GM10266 (cell line): Measurements from ENCODE around the gene CACNA1E.

Source experiments
- DNase-seq: peaks from one replicate; pipeline ENCODE4 v3.0.0; 2012; ENCODE audit errors: extremely low spot score
- CTCF ChIP-seq: IDR thresholded peaks from 2 replicates; pipeline ENCODE4 v1.5.1; 2012; ENCODE audit warnings: mild to moderate bottlenecking, low read depth; ENCODE audit not compliant: control insufficient read depth, insufficient read depth; ENCODE audit errors: missing control alignments

CACNA1E gene

DNA sequence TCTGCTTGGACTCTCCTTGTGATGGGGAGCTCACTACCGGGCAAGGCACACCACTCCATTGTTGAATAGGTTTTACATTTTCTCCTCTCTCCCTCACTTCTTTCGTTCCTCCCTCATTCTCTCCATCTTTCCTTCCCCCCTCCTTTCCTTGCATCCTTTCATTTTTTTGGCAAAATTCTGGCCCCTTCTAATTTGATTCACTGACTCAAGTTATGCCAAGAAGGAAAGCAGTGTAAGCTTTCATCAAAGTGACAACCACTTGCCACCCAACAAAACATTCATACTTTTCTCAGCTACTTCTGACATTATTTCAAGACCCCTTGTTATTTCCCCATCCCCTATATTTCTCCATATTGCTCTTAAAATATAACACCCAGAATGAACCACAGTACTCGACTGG lies 68.4 kb downstream of the CACNA1E start:
- DNase-seq: no peak
- no peak for TF ChIP-seq CTCF

DNA sequence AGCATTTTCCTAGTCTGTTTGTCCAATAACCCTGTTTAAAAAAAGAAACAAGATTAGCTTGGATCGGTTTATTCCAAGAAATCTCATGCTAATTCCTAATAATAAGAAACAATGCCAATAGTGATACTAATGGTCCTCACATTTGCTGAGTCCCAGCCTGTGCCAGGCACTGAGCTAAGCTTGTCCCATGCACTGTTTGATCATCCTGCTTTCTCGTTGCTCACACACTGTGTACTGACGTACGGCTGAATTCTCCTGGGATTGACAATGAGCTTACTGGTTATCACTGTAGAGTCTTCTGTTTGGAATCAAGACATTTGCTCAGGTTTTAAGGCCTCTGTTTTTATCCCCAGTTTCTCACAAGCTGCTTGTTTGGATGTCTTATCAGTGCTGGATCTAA lies 71.1 kb downstream of the CACNA1E start:
- no peak for DNase-seq
- TF ChIP-seq CTCF: no peak

DNA sequence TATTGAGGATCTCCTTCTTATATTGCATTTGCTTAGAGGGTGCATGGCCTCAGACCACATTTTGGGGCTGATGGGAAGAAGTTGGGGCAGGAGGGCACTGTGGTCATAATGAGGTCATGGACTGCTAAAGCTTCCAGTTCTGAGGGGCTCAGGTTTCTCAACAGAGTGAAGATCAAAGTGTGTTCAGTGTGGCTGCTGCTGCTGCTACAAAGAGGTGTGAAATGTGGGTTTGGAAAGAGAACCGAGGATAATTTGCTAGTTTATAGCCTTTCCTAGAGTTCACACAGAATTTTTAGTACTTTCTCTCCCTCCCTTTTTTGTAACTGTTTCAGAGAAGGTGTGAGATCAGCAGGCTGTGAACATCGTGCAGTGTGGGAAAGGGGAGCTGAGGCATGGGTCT lies 73.3 kb downstream of the CACNA1E start:
- no peak for DNase-seq

GRCh38 chr1:181557313-181557712 lies 74.0 kb downstream of the CACNA1E start:
- TF ChIP-seq CTCF: no peak
- DNase-seq: no peak

More for the DNA sequence above, 73.3 kb downstream of the CACNA1E start:
- no peak for TF ChIP-seq CTCF

DNA sequence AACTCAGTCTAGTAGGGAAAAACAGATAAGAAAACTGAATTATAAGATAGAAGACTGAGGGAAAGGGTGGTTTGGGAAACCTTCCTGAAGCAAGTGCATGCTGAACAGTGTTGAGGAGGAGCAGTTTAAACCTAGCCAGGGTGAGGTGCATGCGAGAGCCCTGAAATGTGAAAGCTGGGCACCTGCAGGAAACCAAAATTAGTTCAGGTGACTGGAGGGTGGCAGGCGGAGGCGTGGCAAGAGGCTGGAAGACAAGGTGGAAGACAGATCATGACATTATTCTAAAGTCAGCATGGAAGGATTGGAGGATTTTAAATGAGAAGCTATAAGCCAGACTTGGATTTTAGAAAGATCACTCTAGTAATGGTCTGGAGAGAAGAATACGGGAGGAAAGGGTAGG lies 75.1 kb downstream of the CACNA1E start:
- TF ChIP-seq CTCF: no peak
- no peak for DNase-seq

- no peak for TF ChIP-seq CTCF
Measured at GRCh38 chr1:181559142-181559541, 75.8 kb downstream of the CACNA1E start.

DNA sequence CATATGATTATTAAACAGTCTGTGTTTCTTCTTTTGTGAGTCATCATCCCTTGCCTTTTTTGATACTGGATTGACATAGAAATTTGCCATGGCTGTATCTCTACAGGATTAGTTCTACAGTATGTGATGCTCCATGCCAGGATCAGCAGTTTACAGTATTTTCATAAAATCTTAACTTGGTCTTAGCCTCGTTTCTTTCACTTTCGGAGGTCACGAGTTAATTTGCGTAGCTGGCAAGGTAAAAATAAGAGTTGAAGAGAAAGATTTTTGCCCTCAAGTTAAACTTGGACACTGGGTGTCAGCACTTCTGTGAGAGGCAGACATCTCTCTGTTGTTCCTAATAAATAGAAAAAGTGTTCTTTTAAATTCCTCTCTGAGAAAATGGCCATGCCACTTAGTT lies 79.1 kb downstream of the CACNA1E start:
- no peak for DNase-seq
- TF ChIP-seq CTCF: no peak

More at GRCh38 chr1:181559142-181559541, 75.8 kb downstream of the CACNA1E start:
- DNase-seq: no peak
